GM12874 (cell line): ENCODE measurements around the gene ARMC8.

Experiments used
- TF ChIP-seq, protein P1 (sequence below): IDR thresholded peaks from 2 replicates; pipeline ENCODE4 v1.5.1; 2011; ENCODE audit warnings: low read depth, mild to moderate bottlenecking, control low read depth, low read length, moderate library complexity; ENCODE audit not compliant: insufficient read depth

ARMC8 gene

DNA sequence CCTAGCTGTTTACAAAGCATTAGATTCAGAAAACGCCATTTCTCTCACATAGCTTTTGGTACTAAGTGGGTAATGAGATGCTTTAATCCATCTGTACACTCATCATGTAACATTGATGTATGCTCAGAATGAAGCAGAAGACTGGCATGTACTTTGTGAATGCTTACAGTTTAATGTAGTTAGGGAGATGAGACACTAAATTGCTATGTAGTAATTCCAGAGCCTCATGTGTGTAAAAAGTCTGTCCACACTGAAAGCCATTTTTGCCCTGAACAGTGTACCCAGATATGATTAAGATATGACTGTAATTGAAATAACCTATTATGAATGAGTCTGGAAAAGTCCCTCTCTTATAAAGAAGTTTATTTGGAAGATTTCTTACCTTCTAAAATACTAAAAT lies 66.5 kb downstream of the ARMC8 start:
- TF ChIP-seq, protein P1, sequence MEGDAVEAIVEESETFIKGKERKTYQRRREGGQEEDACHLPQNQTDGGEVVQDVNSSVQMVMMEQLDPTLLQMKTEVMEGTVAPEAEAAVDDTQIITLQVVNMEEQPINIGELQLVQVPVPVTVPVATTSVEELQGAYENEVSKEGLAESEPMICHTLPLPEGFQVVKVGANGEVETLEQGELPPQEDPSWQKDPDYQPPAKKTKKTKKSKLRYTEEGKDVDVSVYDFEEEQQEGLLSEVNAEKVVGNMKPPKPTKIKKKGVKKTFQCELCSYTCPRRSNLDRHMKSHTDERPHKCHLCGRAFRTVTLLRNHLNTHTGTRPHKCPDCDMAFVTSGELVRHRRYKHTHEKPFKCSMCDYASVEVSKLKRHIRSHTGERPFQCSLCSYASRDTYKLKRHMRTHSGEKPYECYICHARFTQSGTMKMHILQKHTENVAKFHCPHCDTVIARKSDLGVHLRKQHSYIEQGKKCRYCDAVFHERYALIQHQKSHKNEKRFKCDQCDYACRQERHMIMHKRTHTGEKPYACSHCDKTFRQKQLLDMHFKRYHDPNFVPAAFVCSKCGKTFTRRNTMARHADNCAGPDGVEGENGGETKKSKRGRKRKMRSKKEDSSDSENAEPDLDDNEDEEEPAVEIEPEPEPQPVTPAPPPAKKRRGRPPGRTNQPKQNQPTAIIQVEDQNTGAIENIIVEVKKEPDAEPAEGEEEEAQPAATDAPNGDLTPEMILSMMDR = no peak

GRCh38 chr3:138254216-138254615 lies 67.1 kb downstream of the ARMC8 start:
- TF ChIP-seq, protein P1 = no peak

- TF ChIP-seq, protein P1 = no peak
Observed at GRCh38 chr3:138256022-138256421, 68.9 kb downstream of the ARMC8 start.

GRCh38 chr3:138257986-138258385 lies 70.9 kb downstream of the ARMC8 start:
- TF ChIP-seq, protein P1 = no peak

DNA sequence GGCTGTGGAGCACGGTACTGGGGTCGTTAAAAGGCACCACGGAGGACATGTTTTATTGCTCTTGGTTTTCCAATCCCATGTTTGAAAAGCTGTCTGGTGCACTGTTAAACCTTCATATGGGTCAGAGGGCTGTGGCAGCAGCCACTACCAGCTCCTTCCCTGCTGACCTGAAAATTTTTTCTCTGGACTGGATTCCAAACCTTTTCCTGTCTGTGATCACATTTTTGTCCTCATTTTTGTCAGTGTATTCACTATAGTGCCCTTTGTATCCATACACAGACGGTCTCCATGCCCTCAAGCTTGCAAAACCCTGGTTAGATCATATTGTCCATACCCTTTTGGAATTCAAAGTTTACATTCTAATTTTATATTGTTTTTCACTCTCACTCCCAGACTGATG lies 72.0 kb downstream of the ARMC8 start:
- TF ChIP-seq, protein P1 = no peak

DNA sequence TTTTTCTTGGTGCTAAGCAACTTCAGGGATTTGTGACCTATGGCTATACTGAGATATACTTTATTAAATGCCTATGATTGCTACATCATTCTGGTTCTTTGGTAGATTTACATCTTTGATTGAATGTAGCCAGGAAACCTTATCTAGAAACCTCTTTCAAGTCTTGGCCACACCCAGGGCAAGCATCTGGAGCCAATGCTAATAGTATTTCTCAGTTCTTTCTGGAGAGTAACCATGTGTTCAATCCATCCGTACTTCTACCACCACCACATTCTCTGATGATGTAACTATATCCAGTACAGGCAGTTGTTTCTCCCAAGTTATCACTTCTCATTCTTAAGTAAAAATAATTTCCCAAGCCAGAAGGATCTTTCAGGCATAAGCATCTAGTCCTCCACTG lies 73.5 kb downstream of the ARMC8 start:
- TF ChIP-seq, protein P1 = no peak

GRCh38 chr3:138263104-138263503 lies 76.0 kb downstream of the ARMC8 start:
- TF ChIP-seq, protein P1 = no peak

GRCh38 chr3:138265745-138266144 lies 78.6 kb downstream of the ARMC8 start:
- TF ChIP-seq, protein P1 = no peak
